Epithelial cell of proximal tubule (primary cell): Measurements from ENCODE around the gene IGSF9. TPM values are rescaled to one million over a fixed set of nuclear protein-coding genes. Genes with fewer than 3 reads are reported as not detected.

Source experiments
- DNase-seq: peaks from one replicate; pipeline ENCODE4 v3.0.0-alpha.2; 2011; ENCODE audit warnings: low read depth
- H3K4me3 ChIP-seq: 2 replicates; pipeline ENCODE4 v1.5.1; 2011; ENCODE audit warnings: low read depth, mild to moderate bottlenecking, low read length
- CTCF ChIP-seq: conservative IDR thresholded peaks from 2 replicates; pipeline ENCODE4 v1.5.1; 2012; ENCODE audit warnings: low read depth, mild to moderate bottlenecking, low read length
- total RNA-seq: library from RNA; depleted of rRNA; stranded (reverse); fragments of >200 nt; gene quantifications from 2 replicates; pipeline ENCODE4 v1.2.3, GENCODE V29; 2015

Gene IGSF9
- total RNA-seq, 1 donor from 2014 or later, result 1.4 TPM

GRCh38 chr1:159889202-159889601 is 56.2 kb downstream of the IGSF9 start:
- H3K4me3 ChIP-seq, result no peak overlapping the region
- no peak for TF ChIP-seq CTCF
- no peak for DNase-seq

- no peak for TF ChIP-seq CTCF
- no peak for DNase-seq
- no peak overlapping the region for H3K4me3 ChIP-seq
Observed at GRCh38 chr1:159884296-159884695, 61.1 kb downstream of the IGSF9 start.

DNA sequence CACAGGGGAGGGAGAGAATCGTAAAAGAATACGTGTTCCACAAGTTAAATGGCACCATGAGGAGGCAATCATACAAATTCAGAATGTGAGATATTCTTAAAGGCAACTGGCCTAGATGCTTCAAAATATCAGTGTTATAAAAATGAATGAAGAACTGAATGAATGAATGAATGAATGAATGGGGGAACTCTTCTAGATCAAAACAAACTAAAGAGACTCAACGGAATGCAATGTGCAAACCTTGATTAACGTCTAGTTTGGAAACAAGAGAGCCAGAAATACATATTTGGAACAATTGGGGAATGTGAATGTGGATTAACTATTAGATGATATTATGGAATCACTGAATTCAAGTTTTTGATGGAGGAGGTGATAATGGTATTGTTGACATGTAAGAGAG is 62.3 kb downstream of the IGSF9 start:
- no peak overlapping the region for H3K4me3 ChIP-seq
- no peak for TF ChIP-seq CTCF
- DNase-seq, result no peak

DNA sequence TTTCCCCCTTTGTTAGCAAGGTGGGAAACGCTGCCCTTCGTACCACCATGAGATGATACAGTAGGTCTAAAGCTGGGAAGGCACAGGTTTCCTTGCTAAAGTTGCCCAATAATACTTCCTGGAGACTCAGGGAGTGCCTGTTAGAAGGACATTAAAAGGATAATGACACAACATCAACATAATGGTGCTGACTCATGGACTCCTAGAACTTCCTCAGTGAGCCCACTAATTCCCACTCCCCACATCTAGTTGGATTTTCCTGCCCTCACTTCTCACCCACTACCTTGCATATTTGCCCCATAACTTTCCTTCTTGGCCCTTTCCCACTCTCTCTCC is 62.9 kb downstream of the IGSF9 start:
- no peak for TF ChIP-seq CTCF
- DNase-seq, result no peak
- no peak overlapping the region for H3K4me3 ChIP-seq

DNA sequence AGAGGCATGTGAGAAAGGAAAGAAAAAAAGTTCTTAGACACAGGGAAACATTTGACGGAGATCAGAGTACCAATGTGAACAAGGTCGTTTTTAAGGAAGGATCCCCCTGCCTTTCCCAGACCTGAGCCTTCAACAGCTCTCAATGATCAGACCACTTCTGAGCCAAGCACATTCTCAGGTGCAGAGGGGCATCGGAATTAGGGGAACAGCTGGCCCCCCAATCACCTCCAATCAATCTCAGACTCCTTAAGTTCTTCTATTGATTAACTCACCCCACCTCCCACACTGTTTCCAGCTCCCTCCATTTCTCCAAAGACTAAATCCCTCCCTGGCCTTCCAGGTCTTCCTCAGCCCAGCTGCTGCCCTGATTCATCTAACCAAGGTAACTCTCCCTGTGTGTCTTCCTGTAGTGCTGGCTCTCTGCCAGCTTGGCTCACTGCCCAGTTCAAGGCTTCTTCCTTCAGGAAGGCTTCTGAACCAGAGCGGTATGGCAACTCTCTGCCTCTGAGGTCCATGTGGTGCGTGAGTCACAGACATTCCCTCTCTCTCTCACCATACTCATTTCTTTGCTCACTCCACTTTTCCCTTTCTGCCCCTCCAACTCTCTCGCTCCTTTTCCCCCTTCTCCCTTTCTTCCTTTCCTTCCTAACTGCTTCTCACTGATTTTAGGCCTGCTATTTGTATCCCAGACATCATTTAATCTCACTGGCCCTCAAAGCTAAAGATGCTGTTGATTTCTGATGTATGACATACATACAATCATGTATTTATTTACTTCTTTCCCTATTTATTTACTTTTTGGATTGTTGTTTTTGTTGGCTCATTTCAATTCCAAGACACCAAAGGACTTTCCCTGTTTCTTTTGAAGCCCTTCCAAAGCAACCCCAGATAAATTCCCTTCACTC is 63.5 kb downstream of the IGSF9 start:
- peak; percentile 97 for DNase-seq
- no peak overlapping the region for H3K4me3 ChIP-seq
- TF ChIP-seq CTCF, result no peak

- no peak for TF ChIP-seq CTCF
- H3K4me3 ChIP-seq, result no peak overlapping the region
Observed at GRCh38 chr1:159880430-159880829, 65.0 kb downstream of the IGSF9 start.

GRCh38 chr1:159879977-159880376 is 65.4 kb downstream of the IGSF9 start:
- DNase-seq, result no peak
- no peak for TF ChIP-seq CTCF

More at GRCh38 chr1:159880430-159880829, 65.0 kb downstream of the IGSF9 start:
- DNase-seq, result no peak

More at GRCh38 chr1:159879977-159880376, 65.4 kb downstream of the IGSF9 start:
- H3K4me3 ChIP-seq, result no peak overlapping the region
